GM21390 (cell line): ENCODE measurements around the gene UBASH3B.

Experiments
- ATAC-seq: cut with Tn5 transposase; IDR thresholded peaks from one replicate; pipeline ENCODE4 v1.9.1; 2021; ENCODE audit not compliant: unreplicated experiment

The UBASH3B gene

GRCh38 chr11:122646549-122647340 lies 8.8 kb upstream of the UBASH3B start:
- no peak for ATAC-seq

- ATAC-seq: no peak
These were observed 7.7 kb upstream of the UBASH3B start for GRCh38 chr11:122647736-122648275.

GRCh38 chr11:122649116-122649515 lies 6.4 kb upstream of the UBASH3B start:
- no peak for ATAC-seq

GRCh38 chr11:122650619-122651018 lies 4.9 kb upstream of the UBASH3B start:
- no peak for ATAC-seq

DNA sequence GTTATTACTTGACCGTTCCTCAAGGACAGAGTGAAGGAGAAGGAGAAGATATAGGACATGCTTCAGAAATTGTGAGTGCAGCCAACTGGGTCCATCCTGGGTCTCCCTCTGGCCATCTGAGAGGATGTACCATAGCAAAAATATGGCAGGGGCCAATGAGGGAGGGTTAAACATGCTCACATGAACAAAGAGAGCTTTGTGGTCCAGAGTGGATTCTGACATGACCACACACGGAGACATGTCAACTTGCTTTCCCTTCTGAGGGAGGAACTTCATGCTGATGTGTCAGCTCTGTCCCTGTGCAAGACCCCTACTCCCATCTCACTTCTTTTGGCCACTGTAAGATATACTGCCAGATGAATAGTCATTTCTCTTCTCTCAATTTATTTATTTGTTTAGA lies 3.0 kb upstream of the UBASH3B start:
- no peak for ATAC-seq

DNA sequence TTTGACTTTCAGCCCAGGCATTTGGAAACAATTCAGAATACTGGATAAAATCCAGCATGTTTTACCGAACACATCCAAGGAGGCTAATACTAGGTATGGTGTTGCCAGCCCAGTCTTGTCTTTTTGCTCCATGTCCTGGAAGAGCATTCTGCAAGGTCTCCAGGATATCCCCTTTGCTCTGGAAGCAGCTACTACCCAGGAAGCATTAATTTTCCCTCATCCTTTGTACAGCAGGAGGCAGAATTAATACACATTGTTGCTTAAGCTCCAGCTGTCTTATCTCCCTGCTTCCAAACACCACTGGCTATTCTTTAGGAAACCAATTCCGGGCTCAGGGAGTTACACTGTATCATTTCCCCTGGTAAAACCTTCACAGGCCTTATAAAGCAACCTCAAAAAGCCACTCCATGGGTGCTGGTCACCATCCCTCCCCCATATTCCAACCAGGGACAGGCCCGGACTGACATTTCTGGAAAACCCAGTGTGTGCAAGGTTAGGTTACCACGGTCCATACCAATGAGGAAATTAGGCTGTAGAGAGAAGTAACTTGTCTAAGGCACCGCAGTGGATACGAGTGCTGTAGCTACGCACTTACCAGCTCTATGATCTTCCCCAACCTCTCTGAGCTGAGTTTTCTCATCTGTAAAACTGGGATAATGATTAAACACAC lies 1.5 kb upstream of the UBASH3B start:
- ATAC-seq: no peak

- peak; percentile 53 for ATAC-seq
These were observed 630 bp downstream of the UBASH3B start for GRCh38 chr11:122656073-122656630.

DNA sequence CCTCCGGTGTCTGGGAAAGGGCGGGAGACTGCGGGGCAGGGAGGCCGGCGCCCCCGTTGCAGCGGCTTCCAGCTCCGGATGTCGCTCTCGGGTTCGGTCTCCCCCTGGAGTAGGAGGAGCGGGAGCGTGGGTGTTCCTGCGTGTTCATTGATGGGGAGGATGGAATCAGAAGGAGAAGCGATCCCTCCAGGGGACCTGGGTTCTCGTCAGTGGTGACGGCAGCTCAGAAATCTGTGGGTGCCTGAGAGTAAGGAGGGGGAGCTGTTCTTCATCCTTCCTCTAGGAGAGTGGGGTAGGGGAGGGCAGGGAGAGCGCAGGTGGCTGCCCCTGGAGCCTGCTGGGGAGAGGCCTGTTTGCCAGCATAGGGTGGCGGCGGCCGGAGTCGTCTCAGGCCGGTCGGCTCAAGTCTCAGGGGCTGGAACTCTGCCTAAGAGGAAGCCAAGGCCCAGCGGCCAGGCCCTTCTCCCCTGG lies 1.1 kb downstream of the UBASH3B start:
- ATAC-seq: no peak

GRCh38 chr11:122659676-122660554 lies 4.4 kb downstream of the UBASH3B start:
- ATAC-seq: no peak

GRCh38 chr11:122661182-122661945 lies 5.8 kb downstream of the UBASH3B start:
- ATAC-seq: no peak

DNA sequence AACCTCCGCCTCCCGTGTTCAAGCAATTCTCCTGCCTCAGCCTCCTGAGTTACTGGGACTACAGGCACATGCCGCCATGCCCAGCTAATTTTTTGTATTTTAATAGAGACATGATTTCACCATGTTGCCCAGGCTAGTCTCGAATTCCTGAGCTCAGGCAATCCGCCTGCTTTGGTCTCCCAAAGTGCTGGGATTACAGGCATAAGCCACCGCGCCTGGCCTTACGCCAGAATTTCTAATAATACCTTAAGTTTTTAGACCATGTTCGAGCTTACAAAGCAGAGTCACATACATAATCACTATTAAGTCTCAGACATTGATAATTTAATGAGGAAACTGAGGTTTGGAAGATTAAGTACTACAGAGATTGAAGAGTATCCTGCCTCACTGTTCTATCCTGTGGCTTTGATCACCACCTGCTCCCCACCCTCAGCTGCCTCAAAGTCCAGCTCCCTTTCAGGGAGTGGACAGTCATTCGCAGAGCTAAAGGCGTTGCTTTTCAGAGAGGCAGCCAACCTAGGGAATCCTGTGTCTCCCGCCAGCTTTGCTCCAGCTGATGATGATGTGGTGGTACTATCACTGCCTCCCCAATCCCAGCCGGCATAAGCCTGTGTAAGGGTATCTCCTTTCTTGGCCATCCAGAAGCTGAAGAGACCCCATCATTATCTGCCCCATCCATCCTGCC lies 7.7 kb downstream of the UBASH3B start:
- ATAC-seq: no peak

DNA sequence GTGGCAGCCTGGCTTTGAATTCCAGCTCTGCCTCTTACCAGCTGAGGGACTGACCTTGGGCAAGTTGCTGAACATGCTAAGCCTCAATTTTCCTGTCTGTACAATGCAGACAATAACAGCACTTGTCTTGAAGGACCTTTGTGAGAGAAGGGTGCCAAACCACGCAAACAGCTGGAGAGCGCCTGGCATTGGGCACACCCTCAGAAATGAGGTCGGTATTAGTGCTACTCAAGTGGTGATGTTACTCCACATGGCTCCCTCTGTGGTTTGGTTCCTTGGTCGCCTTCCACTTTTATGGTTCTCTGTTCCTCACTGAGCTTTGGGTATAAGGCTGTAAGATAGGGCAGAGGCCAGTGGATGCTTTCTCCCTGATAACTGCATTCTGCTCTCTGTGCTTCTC lies 8.2 kb downstream of the UBASH3B start:
- no peak for ATAC-seq

GRCh38 chr11:122664188-122664587 lies 8.7 kb downstream of the UBASH3B start:
- no peak for ATAC-seq

- ATAC-seq: no peak
These were observed 10.3 kb downstream of the UBASH3B start for GRCh38 chr11:122665861-122666260.

DNA sequence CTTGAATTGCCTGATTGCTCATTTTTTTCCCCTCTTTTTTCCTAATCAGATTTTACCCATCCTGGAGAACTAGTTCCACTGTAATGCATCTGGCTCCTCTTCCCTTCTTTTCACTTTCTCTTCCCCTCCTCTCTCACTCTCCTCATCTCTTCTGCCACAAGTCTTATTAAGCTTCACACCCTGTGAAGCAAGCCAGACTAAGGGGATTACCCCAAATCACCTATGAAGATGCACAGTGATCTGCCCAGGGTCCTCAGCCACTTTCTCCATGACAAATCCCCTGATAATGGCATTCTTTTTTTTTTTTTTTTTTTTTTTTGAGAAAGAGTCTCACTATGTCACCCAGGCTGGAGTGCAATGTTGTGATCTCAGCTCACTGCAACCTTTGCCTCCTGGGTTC lies 11.2 kb downstream of the UBASH3B start:
- no peak for ATAC-seq

GRCh38 chr11:122668562-122669090 lies 13.1 kb downstream of the UBASH3B start:
- ATAC-seq: no peak

DNA sequence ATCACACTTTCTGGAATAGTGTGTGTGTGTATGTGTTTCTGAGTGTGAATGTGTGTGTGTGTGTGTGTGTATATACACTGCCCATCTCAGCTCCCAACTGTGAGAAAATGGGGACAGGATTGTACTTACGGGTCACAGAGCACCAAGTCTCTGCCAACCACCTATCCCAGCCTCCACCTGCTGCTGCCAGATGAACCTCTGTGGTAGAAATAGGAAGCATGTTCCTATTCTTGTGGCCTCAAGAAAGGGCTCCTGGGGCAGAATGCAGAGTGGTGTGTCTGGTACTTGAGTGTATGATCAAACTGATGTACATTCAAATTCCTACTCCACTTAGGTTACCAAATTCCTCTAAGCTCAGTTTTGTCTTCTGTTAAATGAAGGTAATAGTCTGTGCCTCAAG lies 14.6 kb downstream of the UBASH3B start:
- ATAC-seq: no peak

- ATAC-seq: no peak
These were observed 15.9 kb downstream of the UBASH3B start for GRCh38 chr11:122671400-122671891.

GRCh38 chr11:122672892-122673291 lies 17.4 kb downstream of the UBASH3B start:
- ATAC-seq: no peak
